GM06990 (cell line): ENCODE results near the gene OGFOD1.

Experiments
- DNase-seq: peaks from one replicate; pipeline ENCODE4 v3.0.0-alpha.2; 2011; ENCODE audit not compliant: insufficient read length; ENCODE audit errors: extremely low read depth
- H3K27me3 ChIP-seq: replicated peaks from 2 replicates; pipeline ENCODE4 v1.6.0; 2011; ENCODE audit warnings: low read length; ENCODE audit not compliant: control insufficient read depth, insufficient read depth
- H3K36me3 ChIP-seq: 2 replicates; pipeline ENCODE4 v1.5.1; 2011; ENCODE audit warnings: low read length; ENCODE audit not compliant: control insufficient read depth, insufficient read depth
- H3K4me3 ChIP-seq: replicated peaks from 2 replicates; pipeline ENCODE4 v1.5.1; 2011; ENCODE audit warnings: low read depth, mild to moderate bottlenecking, control low read depth, low read length
- CTCF ChIP-seq: IDR thresholded peaks from 2 replicates; pipeline ENCODE4 v1.5.1; 2011; ENCODE audit warnings: low read length, control low read depth, mild to moderate bottlenecking, inconsistent platforms; ENCODE audit not compliant: insufficient read depth, poor library complexity, severe bottlenecking

Gene OGFOD1

GRCh38 chr16:56493815-56494214 lies 42.5 kb downstream of the OGFOD1 start:
- H3K36me3 ChIP-seq = no peaks in the 10 kb centered on the region
- H3K4me3 ChIP-seq = no peak overlapping the region
- no peak for TF ChIP-seq CTCF
- DNase-seq = no peak
- H3K27me3 ChIP-seq = no peaks in the 10 kb centered on the region

- no peak for DNase-seq
- no peak for TF ChIP-seq CTCF
- no peaks in the 10 kb centered on the region for H3K27me3 ChIP-seq
- no peak overlapping the region for H3K4me3 ChIP-seq
- H3K36me3 ChIP-seq = no peaks in the 10 kb centered on the region
These were observed 53.8 kb downstream of the OGFOD1 start for GRCh38 chr16:56505181-56505580.

- H3K27me3 ChIP-seq = no peaks in the 10 kb centered on the region
- DNase-seq = no peak
- no peak overlapping the region for H3K4me3 ChIP-seq
- no peaks in the 10 kb centered on the region for H3K36me3 ChIP-seq
- no peak for TF ChIP-seq CTCF
These were observed 55.6 kb downstream of the OGFOD1 start for GRCh38 chr16:56506941-56507340.

- TF ChIP-seq CTCF = no peak
- Histone ChIP-seq H3K36me3 (no peaks in the 10 kb centered on the region), H3K4me3 (no peak overlapping the region), H3K27me3 (no peaks in the 10 kb centered on the region)
- DNase-seq = no peak
These were observed 59.2 kb downstream of the OGFOD1 start for GRCh38 chr16:56510544-56510943.

GRCh38 chr16:56512025-56512424 lies 60.7 kb downstream of the OGFOD1 start:
- Histone ChIP-seq H3K4me3 (no peak overlapping the region), H3K36me3 (no peaks in the 10 kb centered on the region), H3K27me3 (no peaks in the 10 kb centered on the region)
- DNase-seq = no peak
- no peak for TF ChIP-seq CTCF

- H3K4me3 ChIP-seq = no peak overlapping the region
- DNase-seq = no peak
- no peaks in the 10 kb centered on the region for H3K36me3 ChIP-seq
- no peak for TF ChIP-seq CTCF
- H3K27me3 ChIP-seq = no peaks in the 10 kb centered on the region
These were observed 61.7 kb downstream of the OGFOD1 start for GRCh38 chr16:56513091-56513490.
